MCF 10A (cell line): ENCODE results near the gene HYAL1. TPM values are rescaled to one million over a fixed set of nuclear protein-coding genes. Genes with fewer than 3 reads are reported as not detected.

Source experiments
- BruUV-seq: library from RNA; stranded (reverse); fragments of 400-500 nt; replicated peaks from 2 replicates; lab custom pipeline; 2021; lab: Mats Ljungman, UMichigan
- CTCF ChIA-PET: fragments of 300-600 bp; sonication (Branson Sonifier 250); formaldehyde crosslinking; extraction: SDS; loops from one replicate; lab custom pipeline; 2021; ENCODE audit warnings: antibody characterized with exemption, inconsistent platforms; lab: Yijun Ruan, JAX
- POLR2A ChIA-PET: fragments of 300-600, 350-650 bp; sonication (Branson Sonifier 250); formaldehyde crosslinking; extraction: SDS; loops from one replicate; lab custom pipeline; 2020; ENCODE audit warnings: antibody characterized with exemption, inconsistent platforms; lab: Yijun Ruan, JAX
- DNase-seq: peaks from one replicate; pipeline ENCODE4 v3.0.0-alpha.2; 2018; ENCODE audit not compliant: unreplicated experiment
- H3K27ac Mint-ChIP-seq: one replicate; pipeline ENCODE4 v1.8.0; 2022; ENCODE audit warnings: mild to moderate bottlenecking, low read depth, mixed read lengths; ENCODE audit not compliant: unreplicated experiment
- H3K27me3 Mint-ChIP-seq: one replicate; pipeline ENCODE4 v1.8.0; 2022; ENCODE audit warnings: mixed read lengths; ENCODE audit not compliant: insufficient read depth, unreplicated experiment
- H3K36me3 Mint-ChIP-seq: one replicate; pipeline ENCODE4 v1.8.0; 2022; ENCODE audit warnings: mild to moderate bottlenecking, moderate library complexity, mixed read lengths; ENCODE audit not compliant: insufficient read depth, unreplicated experiment
- H3K4me1 Mint-ChIP-seq: one replicate; pipeline ENCODE4 v1.8.0; 2022; ENCODE audit warnings: mixed read lengths; ENCODE audit not compliant: insufficient read depth, unreplicated experiment
- H3K4me3 Mint-ChIP-seq: one replicate; pipeline ENCODE4 v1.8.0; 2022; ENCODE audit warnings: mild to moderate bottlenecking, moderate library complexity, mixed read lengths; ENCODE audit not compliant: unreplicated experiment
- H3K9me3 Mint-ChIP-seq: one replicate; pipeline ENCODE4 v1.8.0; 2022; ENCODE audit warnings: mixed read lengths; ENCODE audit not compliant: unreplicated experiment
- CTCF ChIP-seq: fragments of 200-600 bp; IDR thresholded peaks from one replicate; pipeline ENCODE4 v1.8.0; 2022; ENCODE audit warnings: antibody characterized with exemption, mild to moderate bottlenecking; ENCODE audit not compliant: unreplicated experiment
- intact Hi-C: fragments of 100-400 bp; cut with micrococcal nuclease; formaldehyde crosslinking; loops from 2 replicates; pipeline ENCODE4 v1.14.1; 2022
- total RNA-seq: library from RNA; stranded (reverse); gene quantifications from 2 replicates; pipeline ENCODE4 v1.2.3, GENCODE V29; 2022

HYAL1 gene
- total RNA-seq, 1 experiment from 2014 or later = 0.70 TPM

DNA sequence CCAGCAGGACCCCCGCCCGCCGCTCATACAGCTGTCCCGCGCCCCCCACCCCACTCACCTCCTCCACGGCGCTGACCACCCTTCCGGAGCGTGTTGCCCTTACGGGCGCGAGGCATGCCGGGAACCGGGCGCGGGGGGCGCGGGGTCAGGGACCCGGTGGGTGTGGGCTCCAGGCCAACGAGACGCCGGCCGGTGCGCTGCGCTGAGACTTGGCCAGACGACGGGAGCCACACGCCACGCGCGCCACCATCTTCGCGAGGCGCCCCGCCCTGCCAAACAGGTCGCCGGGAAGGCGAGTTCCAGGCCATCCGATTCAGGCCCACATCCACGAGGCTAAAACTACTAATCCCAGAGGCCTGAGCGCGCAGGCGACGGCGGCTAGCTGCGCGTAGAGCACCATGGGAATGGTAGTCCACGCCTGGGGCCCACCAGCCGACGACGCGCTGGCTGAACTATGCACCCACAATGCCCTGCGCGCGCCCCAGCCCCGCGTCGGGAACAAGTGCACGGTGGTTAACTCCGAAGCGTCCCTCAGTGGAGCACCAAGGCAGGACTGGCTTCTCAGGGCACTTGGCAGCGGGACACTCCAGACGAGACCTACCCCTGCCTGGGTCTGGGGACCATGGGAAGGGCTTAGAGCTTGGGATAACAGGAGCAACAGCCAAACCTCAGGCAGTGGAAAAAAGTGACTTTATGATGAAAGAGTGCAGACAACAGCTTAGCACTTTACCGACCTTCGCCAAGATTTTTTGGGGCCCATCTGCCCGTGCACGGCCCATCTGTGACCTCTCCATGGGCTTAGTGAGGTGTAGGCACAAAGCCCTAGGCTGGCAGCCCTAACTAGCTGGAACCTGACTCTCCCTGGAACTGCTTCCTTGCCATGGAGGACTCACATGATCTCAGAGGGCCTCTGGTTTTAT lies 11.0 kb downstream of the HYAL1 start, which contains the start of gene IFRD2:
Gene IFRD2, minus strand, starts transcription at position 271 of the 920 bp plus-strand sequence. Its CDS starts 155 bp downstream, at position 116.
- Mint-ChIP-seq H3K9me3 (no peaks in the 10 kb centered on the region), H3K4me1 (peaks cover 14% of the 10 kb centered on the region), H3K27me3 (no peaks in the 10 kb centered on the region), H3K27ac (peak within 1 kb of the TSS; percentile 93), H3K36me3 (peaks cover 27% of the 10 kb centered on the region), H3K4me3 (peak within 1 kb of the TSS; percentile 96)
- no peak for TF ChIP-seq CTCF
- intact Hi-C loops = no loop called here
- TSS peak; percentile 77 for BruUV-seq
- ChIA-PET CTCF (interaction anchor here (0.7 to 6.2 kb wide), 6 partner anchors 8 to 100 kb away, joined by 3 to 38 read pairs (median 4); partner anchors contain the start of gene HYAL2), POLR2A (interaction anchor here (0.6 to 2.9 kb wide), 28 partner anchors 9 to 1380 kb away, joined by 3 to 22 read pairs (median 4); partner anchors contain the start of genes CYB561D2, GNAI2, HYAL2 and KLHDC8B)
- DNase-seq = peak; percentile 97

DNA sequence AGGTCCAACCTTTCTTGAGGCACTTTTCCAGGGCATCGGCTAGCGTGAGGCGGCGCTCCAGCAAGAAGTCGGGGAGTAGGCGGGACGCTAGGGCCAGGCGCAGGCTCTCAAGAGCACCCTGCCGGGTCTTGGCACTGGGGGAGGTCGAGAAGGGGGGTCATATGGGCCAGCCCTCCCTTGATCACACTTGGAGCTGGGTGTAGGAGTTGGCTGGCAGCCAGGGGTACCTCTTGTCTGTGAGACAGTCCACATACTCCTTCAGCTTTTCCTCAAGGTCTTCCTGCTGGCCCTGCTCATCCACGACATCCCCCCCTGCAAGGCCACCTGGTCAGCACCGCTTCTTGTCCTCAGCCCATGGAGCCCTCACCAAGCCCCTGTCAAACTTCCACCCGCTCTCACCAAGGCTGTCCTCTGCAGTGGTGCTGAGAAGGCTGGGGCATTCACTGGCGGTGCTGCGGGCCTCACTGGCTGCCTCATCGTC lies 13.2 kb downstream of the HYAL1 start:
- BruUV-seq = no TSS peak
- intact Hi-C loops = no loop called here
- POLR2A ChIA-PET = interaction anchor here (0.9 kb wide), 2 partner anchors 9 to 36 kb away, joined by 3 to 4 read pairs; partner anchors contain the start of genes HYAL3 and NAA80
- no peak overlapping the region for H3K27ac Mint-ChIP-seq
- no peak for DNase-seq
- no peaks in the 10 kb centered on the region for H3K27me3 Mint-ChIP-seq
- no peaks in the 10 kb centered on the region for H3K9me3 Mint-ChIP-seq
- peak overlapping the region; percentile 16 for H3K4me3 Mint-ChIP-seq
- peaks cover 14% of the 10 kb centered on the region for H3K4me1 Mint-ChIP-seq
- TF ChIP-seq CTCF = no peak
- peaks cover 46% of the 10 kb centered on the region for H3K36me3 Mint-ChIP-seq
- CTCF ChIA-PET = interaction anchor here (0.6 to 6.2 kb wide), 5 partner anchors 11 to 426 kb away, joined by 4 to 38 read pairs (median 6); partner anchors contain the start of genes GNAT1, HYAL2 and LSMEM2

DNA sequence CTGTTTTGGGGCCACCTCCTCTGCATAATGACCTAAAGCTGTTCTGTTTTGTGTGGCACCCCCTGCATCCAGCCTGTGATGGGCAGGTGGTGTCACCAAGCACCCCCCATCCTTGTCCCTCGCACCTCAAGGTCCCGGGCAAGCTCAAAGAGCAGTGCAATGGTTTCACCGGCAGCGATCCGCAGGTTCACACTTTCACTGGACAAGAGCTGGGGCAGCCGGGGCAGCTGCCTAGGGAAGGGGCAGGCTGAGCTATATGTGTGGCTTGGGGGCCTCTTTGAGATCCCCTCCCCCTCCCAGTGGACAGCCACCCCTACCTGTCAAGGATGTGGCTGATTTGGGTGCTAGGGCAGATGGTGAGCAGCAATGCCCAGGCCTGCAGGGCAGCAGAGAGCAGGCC lies 14.2 kb downstream of the HYAL1 start:
- intact Hi-C loops = no loop called here
- BruUV-seq = no TSS peak
- ChIA-PET CTCF (interaction anchor here (0.6 to 6.2 kb wide), 6 partner anchors 10 to 97 kb away, joined by 3 to 38 read pairs (median 6); partner anchors contain the start of genes GNAT1, HYAL2 and LSMEM2), POLR2A (interaction anchor here (0.9 kb wide), 1 partner anchor 37 kb away, joined by 3 read pairs; no protein-coding TSS in a partner anchor)
- Mint-ChIP-seq H3K4me1 (peaks cover 14% of the 10 kb centered on the region), H3K9me3 (no peaks in the 10 kb centered on the region), H3K27ac (no peak overlapping the region), H3K4me3 (peak overlapping the region; percentile 16), H3K27me3 (no peaks in the 10 kb centered on the region), H3K36me3 (peaks cover 52% of the 10 kb centered on the region)
- TF ChIP-seq CTCF = no peak
- DNase-seq = no peak
